Measurements from ENCODE around the gene TTLL11.
"Not testable (repeated sequence)": the region's sequence is repeated elsewhere in the genome, so short reads cannot be mapped to it uniquely, and the experiment has no call there.

The TTLL11 gene

GRCh38 chr9:121998513-121999049 lies 94.5 kb downstream of the TTLL11 start:
- DNase-seq: no peak

GRCh38 chr9:121997791-121998190 lies 95.3 kb downstream of the TTLL11 start:
- no peak for DNase-seq

- DNase-seq: no peak
These were observed 96.3 kb downstream of the TTLL11 start for GRCh38 chr9:121996783-121997182.

- DNase-seq: no peak
These were observed 97.1 kb downstream of the TTLL11 start for GRCh38 chr9:121995997-121996396.

GRCh38 chr9:121992571-121993212 lies 100.4 kb downstream of the TTLL11 start:
- peak; percentile 54 for DNase-seq

GRCh38 chr9:121991307-121991661 lies 101.8 kb downstream of the TTLL11 start:
- DNase-seq: no peak

- DNase-seq: no peak
These were observed 102.4 kb downstream of the TTLL11 start for GRCh38 chr9:121990600-121991306.

- DNase-seq: no peak
These were observed 104.1 kb downstream of the TTLL11 start for GRCh38 chr9:121989010-121989409.

GRCh38 chr9:121987314-121987713 lies 105.8 kb downstream of the TTLL11 start:
- DNase-seq: no peak

GRCh38 chr9:121985792-121986494 lies 107.2 kb downstream of the TTLL11 start:
- DNase-seq: no peak

GRCh38 chr9:121984726-121985402 lies 108.2 kb downstream of the TTLL11 start:
- no peak for DNase-seq

GRCh38 chr9:121983736-121984135 lies 109.4 kb downstream of the TTLL11 start:
- no peak for DNase-seq

GRCh38 chr9:121981118-121981883 lies 111.8 kb downstream of the TTLL11 start:
- no peak for DNase-seq

GRCh38 chr9:121980665-121981064 lies 112.4 kb downstream of the TTLL11 start:
- DNase-seq: not testable (repeated sequence)

- DNase-seq: no peak
These were observed 113.4 kb downstream of the TTLL11 start for GRCh38 chr9:121979736-121980135.

- DNase-seq: no peak
These were observed 116.4 kb downstream of the TTLL11 start for GRCh38 chr9:121976751-121977150.

- DNase-seq: no peak
These were observed 117.3 kb downstream of the TTLL11 start for GRCh38 chr9:121975801-121976277.

GRCh38 chr9:121974421-121974820 lies 118.7 kb downstream of the TTLL11 start:
- no peak for DNase-seq

- DNase-seq: no peak
These were observed 120.6 kb downstream of the TTLL11 start for GRCh38 chr9:121972501-121972981.

- no peak for DNase-seq
These were observed 125.1 kb downstream of the TTLL11 start for GRCh38 chr9:121968056-121968455.

- no peak for DNase-seq
These were observed 126.4 kb downstream of the TTLL11 start for GRCh38 chr9:121966706-121967105.

- no peak for DNase-seq
These were observed 129.5 kb downstream of the TTLL11 start for GRCh38 chr9:121963528-121963995.
